IMR-90 (cell line): ENCODE measurements around the gene KIAA0319L. TPM values are rescaled to one million over a fixed set of nuclear protein-coding genes. Genes with fewer than 3 reads are reported as not detected.

Source experiments
- ATAC-seq: fragments of 200-7000 bp; cut with Tn5 transposase; 2 replicates; pipeline ENCODE4 v1.9.1; 2020; ENCODE audit warnings: low read depth, mild to moderate bottlenecking, moderate library complexity
- BruUV-seq: library from RNA; stranded (reverse); fragments of 400-500 nt; replicated peaks from 2 replicates; lab custom pipeline; 2021; lab: Mats Ljungman, UMichigan
- CTCF ChIA-PET: fragments of 300-600 bp; formaldehyde crosslinking; extraction: SDS; loops from one replicate; lab custom pipeline; 2021; ENCODE audit warnings: antibody characterized with exemption; lab: Yijun Ruan, JAX
- POLR2A ChIA-PET: fragments of 300-600 bp; sonication (Branson Sonifier 250); formaldehyde crosslinking; loops from one replicate; lab custom pipeline; 2022; ENCODE audit warnings: antibody characterized with exemption; ENCODE audit not compliant: unreplicated experiment; lab: Charles Lee
- DNase-seq: peaks from one replicate; pipeline ENCODE4 v3.0.0; 2013
- H2AFZ ChIP-seq: replicated peaks from 2 replicates; pipeline ENCODE3; 2013; ENCODE audit warnings: low read length, mild to moderate bottlenecking; ENCODE audit not compliant: poor library complexity
- H2AK5ac ChIP-seq: 2 replicates; pipeline ENCODE4 v1.6.1; 2013; ENCODE audit warnings: low read depth, low read length, inconsistent platforms
- H2AK9ac ChIP-seq: replicated peaks from 2 replicates; pipeline ENCODE3; 2013; ENCODE audit warnings: mild to moderate bottlenecking, low read depth, low read length, moderate library complexity; ENCODE audit not compliant: poor library complexity
- H2BK120ac ChIP-seq: 2 replicates; pipeline ENCODE4 v1.6.1; 2013; ENCODE audit warnings: low read depth, low read length, inconsistent platforms
- H2BK15ac ChIP-seq: 3 replicates; pipeline ENCODE4 v1.6.1; 2013; ENCODE audit warnings: low read depth, low read length, inconsistent platforms
- H2BK20ac ChIP-seq: 2 replicates; pipeline ENCODE4 v1.6.1; 2013; ENCODE audit warnings: low read depth, mild to moderate bottlenecking, inconsistent platforms, low read length, moderate library complexity
- H2BK5ac ChIP-seq: 2 replicates; pipeline ENCODE4 v1.6.1; 2013; ENCODE audit warnings: mild to moderate bottlenecking, low read depth, low read length, inconsistent platforms; ENCODE audit not compliant: poor library complexity, severe bottlenecking
- H3K14ac ChIP-seq: replicated peaks from 2 replicates; pipeline ENCODE4 v1.6.1; 2013; ENCODE audit warnings: low read depth, low read length, inconsistent platforms
- H3K18ac ChIP-seq: 2 replicates; pipeline ENCODE4 v1.6.1; 2013; ENCODE audit warnings: low read depth, low read length, control low read depth
- H3K23ac ChIP-seq: 2 replicates; pipeline ENCODE4 v1.6.1; 2013; ENCODE audit warnings: low read depth, low read length, inconsistent platforms
- H3K27ac ChIP-seq: 2 replicates; pipeline ENCODE4 v1.5.1; 2013; ENCODE audit warnings: mild to moderate bottlenecking, control low read depth, low read length; ENCODE audit not compliant: insufficient read depth
- H3K27me3 ChIP-seq: 2 replicates; pipeline ENCODE4 v1.6.1; 2013; ENCODE audit warnings: low read length; ENCODE audit not compliant: control insufficient read depth, insufficient read depth
- H3K36me3 ChIP-seq: 2 replicates; pipeline ENCODE4 v1.6.1; 2013; ENCODE audit warnings: low read length, mixed read lengths; ENCODE audit not compliant: control insufficient read depth, insufficient read depth
- H3K4ac ChIP-seq: 2 replicates; pipeline ENCODE4 v1.6.1; 2013; ENCODE audit warnings: low read depth, low read length, inconsistent platforms
- H3K4me1 ChIP-seq: 2 replicates; pipeline ENCODE4 v1.6.1; 2013; ENCODE audit warnings: low read length, mixed read lengths; ENCODE audit not compliant: control insufficient read depth, insufficient read depth
- H3K4me2 ChIP-seq: 2 replicates; pipeline ENCODE4 v1.6.1; 2013; ENCODE audit warnings: low read depth, mild to moderate bottlenecking, control low read depth, low read length, moderate library complexity
- H3K4me3 ChIP-seq: 2 replicates; pipeline ENCODE4 v1.5.1; 2013; ENCODE audit warnings: low read depth, mild to moderate bottlenecking, control low read depth, low read length, moderate library complexity; ENCODE audit not compliant: insufficient read depth
- H3K56ac ChIP-seq: 2 replicates; pipeline ENCODE4 v1.6.1; 2013; ENCODE audit warnings: low read length, inconsistent platforms; ENCODE audit not compliant: insufficient read depth; ENCODE audit errors: extremely low read depth
- H3K79me1 ChIP-seq, 2 experiments: 2 replicates each; pipeline ENCODE4 v1.6.1; 2013; ENCODE audit warnings: low read length in 2 of 2, inconsistent platforms in 1 of 2, low read depth in 1 of 2
- H3K9ac ChIP-seq: 2 replicates; pipeline ENCODE4 v1.6.1; 2013; ENCODE audit warnings: low read depth, low read length, control low read depth
- H3K9me1 ChIP-seq: 2 replicates; pipeline ENCODE4 v1.6.1; 2013; ENCODE audit warnings: low read length, inconsistent platforms; ENCODE audit not compliant: insufficient read depth
- H3K9me3 ChIP-seq: 2 replicates; pipeline ENCODE4 v1.6.1; 2013; ENCODE audit warnings: low read length; ENCODE audit not compliant: control insufficient read depth, insufficient read depth
- H4K20me1 ChIP-seq: 2 replicates; pipeline ENCODE4 v1.6.1; 2013; ENCODE audit warnings: low read length, inconsistent platforms; ENCODE audit not compliant: insufficient read depth
- H4K5ac ChIP-seq: 2 replicates; pipeline ENCODE4 v1.6.1; 2013; ENCODE audit warnings: mild to moderate bottlenecking, low read depth, low read length, control low read depth
- H4K8ac ChIP-seq, 2 experiments: 2 replicates each; pipeline ENCODE4 v1.6.1; 2013; ENCODE audit warnings: low read depth in 2 of 2, low read length in 2 of 2, control low read depth in 1 of 2, inconsistent platforms in 1 of 2
- H4K91ac ChIP-seq: 2 replicates; pipeline ENCODE4 v1.6.1; 2013; ENCODE audit warnings: low read depth, low read length, inconsistent platforms; ENCODE audit not compliant: insufficient read depth
- BHLHE40 ChIP-seq: fragments of 150-350 bp; IDR thresholded peaks from 2 replicates; pipeline ENCODE4 v1.6.1; 2016; ENCODE audit warnings: mild to moderate bottlenecking, low read depth, low read length
- CEBPB ChIP-seq: IDR thresholded peaks from 2 replicates; pipeline ENCODE4 v1.6.1; 2012; ENCODE audit warnings: low read depth, low read length, improper control_type of control experiment
- CHD1 ChIP-seq: IDR thresholded peaks from 2 replicates; pipeline ENCODE4 v1.6.1; 2012; ENCODE audit warnings: low read depth, low read length, improper control_type of control experiment
- CTCF ChIP-seq: conservative IDR thresholded peaks from 2 replicates; pipeline ENCODE4 v1.5.1; 2012; ENCODE audit warnings: mild to moderate bottlenecking, low read depth, low read length, improper control_type of control experiment
- ELK1 ChIP-seq: fragments of 150-350 bp; IDR thresholded peaks from 2 replicates; pipeline ENCODE4 v1.6.1; 2016; ENCODE audit warnings: low read depth, mild to moderate bottlenecking, low read length, moderate library complexity, borderline replicate concordance
- FOS ChIP-seq: fragments of 150-350 bp; IDR thresholded peaks from 2 replicates; pipeline ENCODE4 v1.6.1; 2016; ENCODE audit warnings: low read depth, low read length
- MAFK ChIP-seq: IDR thresholded peaks from 2 replicates; pipeline ENCODE4 v1.6.1; 2012; ENCODE audit warnings: low read depth, low read length, improper control_type of control experiment
- MAZ ChIP-seq: IDR thresholded peaks from 2 replicates; pipeline ENCODE4 v1.6.1; 2012; ENCODE audit warnings: low read depth, mild to moderate bottlenecking, low read length, improper control_type of control experiment, moderate library complexity, borderline replicate concordance
- MXI1 ChIP-seq: IDR thresholded peaks from 2 replicates; pipeline ENCODE4 v1.6.1; 2012; ENCODE audit warnings: low read depth, mild to moderate bottlenecking, low read length, moderate library complexity, borderline replicate concordance
- NFE2L2 ChIP-seq: fragments of 150-350 bp; IDR thresholded peaks from 2 replicates; pipeline ENCODE4 v1.6.1; 2016; ENCODE audit warnings: low read depth, mild to moderate bottlenecking, low read length
- RAD21 ChIP-seq: IDR thresholded peaks from 2 replicates; pipeline ENCODE4 v1.6.1; 2012; ENCODE audit warnings: low read length, improper control_type of control experiment
- RCOR1 ChIP-seq: IDR thresholded peaks from 2 replicates; pipeline ENCODE4 v1.6.1; 2012; ENCODE audit warnings: mild to moderate bottlenecking, low read length, improper control_type of control experiment; ENCODE audit not compliant: insufficient replicate concordance
- RFX5 ChIP-seq: IDR thresholded peaks from 2 replicates; pipeline ENCODE4 v1.8.0; 2012; ENCODE audit warnings: low read depth, mild to moderate bottlenecking, low read length, moderate library complexity
- SMC3 ChIP-seq: fragments of 150-350 bp; IDR thresholded peaks from 2 replicates; pipeline ENCODE4 v1.6.1; 2016; ENCODE audit warnings: low read depth, mild to moderate bottlenecking, antibody characterized with exemption, low read length, moderate library complexity
- USF2 ChIP-seq: fragments of 150-350 bp; IDR thresholded peaks from 2 replicates; pipeline ENCODE4 v1.6.1; 2017; ENCODE audit warnings: mild to moderate bottlenecking, antibody characterized with exemption, low read length, low read depth
- WGBS, 2 experiments: methylation state at CpG; one replicate each; pipeline versions ENCODE4 v1.1.5 to v1.1.7; 2013; ENCODE audit warnings: missing lambda C conversion rate in 2 of 2; ENCODE audit not compliant: insufficient read length in 1 of 2; ENCODE audit errors: extremely low coverage in 2 of 2; 5-methylcytosine and 5-hydroxymethylcytosine counted together
- dilution Hi-C: fragments of 300-500 bp; cut with HindIII; formaldehyde crosslinking; loops from one replicate; pipeline ENCODE4 v1.14.3; 2018; ENCODE audit warnings: low sequenced_read_pairs; ENCODE audit not compliant: unreplicated experiment
- in situ Hi-C: fragments of 300-500 bp; cut with MboI; formaldehyde crosslinking; loops from 3 replicates; pipeline ENCODE4 v1.14.3; 2019; ENCODE audit warnings: low sequenced_read_pairs, inconsistent platforms, mixed read lengths
- intact Hi-C: fragments of 100-400 bp; cut with micrococcal nuclease; formaldehyde crosslinking; loops from 2 replicates; pipeline ENCODE4 v1.10.0; 2022
- polyA plus RNA-seq, 3 experiments: library from polyadenylated mRNA; depleted of rRNA; stranded (reverse); fragments of >200 nt; gene quantifications; 2 replicates each; pipeline ENCODE4 v1.2.3, GENCODE V29; 2012; ENCODE audit warnings: low replicate concordance in 1 of 3
- total RNA-seq: library from RNA; depleted of rRNA; stranded (reverse); fragments of >200 nt; gene quantifications from 2 replicates; pipeline ENCODE4 v1.2.3, GENCODE V29; 2012

Gene KIAA0319L
- total and polyA plus RNA-seq, 2 of the 4 experiments (the other 2 are of a cell fraction), result 38.0 to 49.8 TPM

- H3K4ac ChIP-seq, result no peak overlapping the region
- no peak for DNase-seq
- whole genome bisulfite sequencing, 2 experiments, result 77% methylated on average over 6 of the region's 9 CpGs; no CpG with 5 or more reads in 1 of the 2 experiments
- no peak overlapping the region for H3K14ac ChIP-seq
- H2BK15ac ChIP-seq, result no peak overlapping the region
- no peaks in the 10 kb centered on the region for H3K9me1 ChIP-seq
- no peak overlapping the region for H3K56ac ChIP-seq
- POLR2A ChIA-PET, result interaction anchor here (0.6 kb wide), 1 partner anchor 115 kb away, joined by 3 read pairs; no protein-coding TSS in a partner anchor
- H3K4me1 ChIP-seq, result no peaks in the 10 kb centered on the region; the same call in 1 of the 2 replicates
- H2BK120ac ChIP-seq, result no peak overlapping the region
- no peak for TF ChIP-seq NFE2L2
- no peak for TF ChIP-seq USF2
- no peak for TF ChIP-seq RFX5
- TF ChIP-seq CEBPB, result no peak
- no peak for TF ChIP-seq BHLHE40
- TF ChIP-seq MXI1, result no peak
- no peak for TF ChIP-seq FOS
- TF ChIP-seq CTCF, result no peak
- no peak for TF ChIP-seq MAZ
- TF ChIP-seq ELK1, result no peak
- TF ChIP-seq CHD1, result no peak
- TF ChIP-seq MAFK, result no peak
- no peak for TF ChIP-seq SMC3
- no peak for TF ChIP-seq RAD21
- TF ChIP-seq RCOR1, result no peak
- no peak overlapping the region for H3K9ac ChIP-seq
- H4K8ac ChIP-seq, result no peak overlapping the region
- CTCF ChIA-PET, result interaction anchor here (1.1 to 2.4 kb wide), 5 partner anchors 11 to 163 kb away, joined by 3 to 10 read pairs (median 5); partner anchors contain the start of genes KIAA0319L and NCDN
- no peak overlapping the region for H2AFZ ChIP-seq
- H2AK9ac ChIP-seq, result no peak overlapping the region
- no peak overlapping the region for H2AK5ac ChIP-seq
- peaks cover 20% of the 10 kb centered on the region for H3K36me3 ChIP-seq
- no peak overlapping the region for H4K91ac ChIP-seq
- peaks cover 0 to 7% of the 10 kb centered on the region in 2 experiments; a peak in 1 of 4 replicates for H3K79me1 ChIP-seq
- peak; percentile 18; the same call in 1 of the 2 replicates for ATAC-seq
- dilution Hi-C loops (no loop called here), in situ Hi-C loops (loop anchor here (5.0 to 10.0 kb wide), 2 partner anchors 159 to 373 kb away; partner anchors contain the start of gene SFPQ), intact Hi-C loops (no loop called here)
- no peak overlapping the region for H3K23ac ChIP-seq
- no peak overlapping the region for H3K18ac ChIP-seq
- no peak overlapping the region for H3K27ac ChIP-seq
- no peak overlapping the region for H3K4me3 ChIP-seq
- peaks cover 16% of the 10 kb centered on the region for H4K20me1 ChIP-seq
- H4K5ac ChIP-seq, result no peak overlapping the region
- no peak overlapping the region for H3K4me2 ChIP-seq
- H3K27me3 ChIP-seq, result peaks cover 11% of the 10 kb centered on the region
- no TSS peak for BruUV-seq
- H3K9me3 ChIP-seq, result no peaks in the 10 kb centered on the region
- no peak overlapping the region for H2BK20ac ChIP-seq
- H2BK5ac ChIP-seq, result no peak overlapping the region
Measured at GRCh38 chr1:35567947-35568558, 10.8 kb upstream of the KIAA0319L start.
